GM18867 (cell line): ENCODE results near the gene PFN2.

Source experiments
- ATAC-seq: cut with Tn5 transposase; IDR thresholded peaks from one replicate; pipeline ENCODE4 v1.9.1; 2021; ENCODE audit warnings: mild to moderate bottlenecking, moderate library complexity; ENCODE audit not compliant: unreplicated experiment

Gene PFN2

GRCh38 chr3:149933008-149933407 is 37.7 kb downstream of the PFN2 start:
- ATAC-seq, result no peak

GRCh38 chr3:149920119-149920518 is 50.6 kb downstream of the PFN2 start:
- no peak for ATAC-seq

GRCh38 chr3:149919509-149919908 is 51.2 kb downstream of the PFN2 start:
- no peak for ATAC-seq

GRCh38 chr3:149917124-149917667 is 53.5 kb downstream of the PFN2 start:
- ATAC-seq, result no peak
